WTC11 (cell line): ENCODE data around the gene SPAG5. TPM values are rescaled to one million over a fixed set of nuclear protein-coding genes. Genes with fewer than 3 reads are reported as not detected.

Experiments used
- ATAC-seq: fragments of 200-7000 bp; cut with Tn5 transposase; 2 replicates; pipeline ENCODE4 v1.10.0; 2021; ENCODE audit warnings: mild to moderate bottlenecking, moderate library complexity
- CTCF ChIA-PET: fragments of 300-600 bp; sonication (Branson Sonifier 250); formaldehyde crosslinking; loops from one replicate; lab custom pipeline; 2021; ENCODE audit warnings: antibody characterized with exemption; lab: Charles Lee
- POLR2A ChIA-PET: fragments of 350-600 bp; sonication (Branson Sonifier 250); formaldehyde crosslinking; loops from one replicate; lab custom pipeline; 2021; ENCODE audit warnings: antibody characterized with exemption; lab: Charles Lee
- DNase-seq: peaks from one replicate; pipeline ENCODE4 v3.0.0; 2021; ENCODE audit warnings: low spot score
- H3K27ac Mint-ChIP-seq: 2 replicates; pipeline ENCODE4 v1.8.0; 2021; ENCODE audit warnings: mixed read lengths
- H3K27me3 Mint-ChIP-seq: 2 replicates; pipeline ENCODE4 v1.8.0; 2021; ENCODE audit warnings: low read depth, mild to moderate bottlenecking, moderate library complexity, mixed read lengths
- H3K36me3 Mint-ChIP-seq: 2 replicates; pipeline ENCODE4 v1.8.0; 2021; ENCODE audit warnings: mixed read lengths
- H3K4me1 Mint-ChIP-seq: 2 replicates; pipeline ENCODE4 v1.8.0; 2022; ENCODE audit warnings: mixed read lengths
- H3K4me3 Mint-ChIP-seq: 2 replicates; pipeline ENCODE4 v1.8.0; 2021; ENCODE audit warnings: mild to moderate bottlenecking, moderate library complexity, mixed read lengths
- H3K9me3 Mint-ChIP-seq: 2 replicates; pipeline ENCODE4 v1.8.0; 2021; ENCODE audit warnings: mixed read lengths
- AFF4 ChIP-seq: sonication (generic); formaldehyde crosslinking; IDR thresholded peaks from 2 replicates; pipeline ENCODE4 v1.8.1; 2023; ENCODE audit warnings: mild to moderate bottlenecking, missing genetic modification reagents, borderline replicate concordance
- CREB1 ChIP-seq: sonication (generic); formaldehyde crosslinking; IDR thresholded peaks from 2 replicates; pipeline ENCODE4 v1.8.0; 2023; ENCODE audit warnings: mild to moderate bottlenecking, missing genetic modification reagents
- FOXP1 ChIP-seq: sonication (generic); formaldehyde crosslinking; IDR thresholded peaks from 2 replicates; pipeline ENCODE4 v1.8.0; 2022; ENCODE audit warnings: missing genetic modification reagents, mild to moderate bottlenecking, moderate library complexity, borderline replicate concordance
- KAT7 ChIP-seq: sonication (generic); formaldehyde crosslinking; IDR thresholded peaks from 2 replicates; pipeline ENCODE4 v1.8.1; 2023; ENCODE audit warnings: missing genetic modification reagents, mild to moderate bottlenecking, borderline replicate concordance
- NFYB ChIP-seq: sonication (generic); formaldehyde crosslinking; conservative IDR thresholded peaks from 2 replicates; pipeline ENCODE4 v1.8.0; 2022; ENCODE audit warnings: low read depth, missing genetic modification reagents
- RELA ChIP-seq: sonication (generic); formaldehyde crosslinking; IDR thresholded peaks from 2 replicates; pipeline ENCODE4 v1.8.1; 2022; ENCODE audit warnings: missing genetic modification reagents, mild to moderate bottlenecking, borderline replicate concordance
- SMAD3 ChIP-seq: sonication (generic); formaldehyde crosslinking; IDR thresholded peaks from 2 replicates; pipeline ENCODE4 v1.8.0; 2022; ENCODE audit warnings: missing genetic modification reagents, mild to moderate bottlenecking, borderline replicate concordance
- SOX15 ChIP-seq: fragments of 250-450 bp; sonication (Bioruptor Pico); IDR thresholded peaks from 2 replicates; pipeline ENCODE4 v1.9.0; 2021; ENCODE audit warnings: mild to moderate bottlenecking
- USF1 ChIP-seq: sonication (generic); formaldehyde crosslinking; IDR thresholded peaks from 2 replicates; pipeline ENCODE4 v1.8.0; 2022; ENCODE audit warnings: mild to moderate bottlenecking, missing genetic modification reagents
- ZNF263 ChIP-seq: sonication (generic); formaldehyde crosslinking; IDR thresholded peaks from 2 replicates; pipeline ENCODE4 v1.8.1; 2022; ENCODE audit warnings: low read depth, mild to moderate bottlenecking, moderate library complexity, missing genetic modification reagents
- total RNA-seq: library from RNA; stranded (reverse); gene quantifications from 3 replicates; pipeline ENCODE4 v1.2.3, GENCODE V29; 2021
- TF ChIP-seq, protein P1 (sequence below): sonication (generic); formaldehyde crosslinking; conservative IDR thresholded peaks from 2 replicates; pipeline ENCODE4 v1.8.1; 2023; ENCODE audit warnings: mild to moderate bottlenecking, low read depth, missing genetic modification reagents, moderate library complexity
- TF ChIP-seq, protein P2 (sequence below): sonication (generic); formaldehyde crosslinking; IDR thresholded peaks from 2 replicates; pipeline ENCODE4 v1.8.0; 2023; ENCODE audit warnings: missing genetic modification reagents

SPAG5 gene
- total RNA-seq, 1 experiment from 2014 or later, result 146 TPM

- TF ChIP-seq SOX15 (CRISPR knock-in tag), result no peak
- TF ChIP-seq, protein P1, sequence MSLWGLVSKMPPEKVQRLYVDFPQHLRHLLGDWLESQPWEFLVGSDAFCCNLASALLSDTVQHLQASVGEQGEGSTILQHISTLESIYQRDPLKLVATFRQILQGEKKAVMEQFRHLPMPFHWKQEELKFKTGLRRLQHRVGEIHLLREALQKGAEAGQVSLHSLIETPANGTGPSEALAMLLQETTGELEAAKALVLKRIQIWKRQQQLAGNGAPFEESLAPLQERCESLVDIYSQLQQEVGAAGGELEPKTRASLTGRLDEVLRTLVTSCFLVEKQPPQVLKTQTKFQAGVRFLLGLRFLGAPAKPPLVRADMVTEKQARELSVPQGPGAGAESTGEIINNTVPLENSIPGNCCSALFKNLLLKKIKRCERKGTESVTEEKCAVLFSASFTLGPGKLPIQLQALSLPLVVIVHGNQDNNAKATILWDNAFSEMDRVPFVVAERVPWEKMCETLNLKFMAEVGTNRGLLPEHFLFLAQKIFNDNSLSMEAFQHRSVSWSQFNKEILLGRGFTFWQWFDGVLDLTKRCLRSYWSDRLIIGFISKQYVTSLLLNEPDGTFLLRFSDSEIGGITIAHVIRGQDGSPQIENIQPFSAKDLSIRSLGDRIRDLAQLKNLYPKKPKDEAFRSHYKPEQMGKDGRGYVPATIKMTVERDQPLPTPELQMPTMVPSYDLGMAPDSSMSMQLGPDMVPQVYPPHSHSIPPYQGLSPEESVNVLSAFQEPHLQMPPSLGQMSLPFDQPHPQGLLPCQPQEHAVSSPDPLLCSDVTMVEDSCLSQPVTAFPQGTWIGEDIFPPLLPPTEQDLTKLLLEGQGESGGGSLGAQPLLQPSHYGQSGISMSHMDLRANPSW (CRISPR knock-in tag), result no peak
- no peak for TF ChIP-seq KAT7
- TF ChIP-seq FOXP1 (CRISPR knock-in tag), result no peak
- TF ChIP-seq AFF4 (CRISPR knock-in tag), result no peak
- no peak for TF ChIP-seq ZNF263 (CRISPR knock-in tag)
- TF ChIP-seq USF1 (CRISPR knock-in tag), result no peak
- CTCF ChIA-PET, result no interaction called here
- no peaks in the 10 kb centered on the region for H3K4me1 Mint-ChIP-seq
- no peaks in the 10 kb centered on the region for H3K27me3 Mint-ChIP-seq
- POLR2A ChIA-PET, result interaction anchor here (0.9 kb wide), 1 partner anchor 25 kb away, joined by 4 read pairs; the partner anchor contains the start of gene BLTP2
- no peak overlapping the region for H3K27ac Mint-ChIP-seq
- no peaks in the 10 kb centered on the region for H3K9me3 Mint-ChIP-seq
- DNase-seq, result no peak
- ATAC-seq, result no peak
- H3K36me3 Mint-ChIP-seq, result peaks cover 93% of the 10 kb centered on the region
- H3K4me3 Mint-ChIP-seq, result no peak overlapping the region
Observed at GRCh38 chr17:28620010-28620409, 21.2 kb upstream of the SPAG5 start.

DNA sequence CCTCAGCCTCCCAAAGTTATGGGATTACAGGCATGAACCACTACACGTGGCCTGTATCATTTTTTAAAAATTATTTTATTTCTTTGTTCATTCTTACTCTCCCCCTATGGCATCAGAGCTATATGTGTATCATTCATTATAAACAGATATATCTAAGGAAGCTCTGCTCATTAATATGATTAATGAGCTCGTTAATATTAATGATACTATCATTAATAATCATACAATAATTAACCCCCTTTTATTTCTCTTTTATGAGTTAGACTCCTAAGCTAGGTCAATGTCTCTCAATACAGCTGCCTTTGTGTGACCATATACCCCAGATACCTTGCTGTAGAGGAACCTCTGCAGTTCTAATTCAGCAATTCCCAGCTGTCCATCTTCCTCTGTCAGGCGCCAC lies 19.6 kb upstream of the SPAG5 start:
- CTCF ChIA-PET, result interaction anchor here (1.5 kb wide), 1 partner anchor 25 kb away, joined by 4 read pairs; no protein-coding TSS in a partner anchor
- DNase-seq, result no peak
- POLR2A ChIA-PET, result no interaction called here
- TF ChIP-seq CREB1 (CRISPR knock-in tag), result no peak
- TF ChIP-seq USF1 (CRISPR knock-in tag), result no peak
- TF ChIP-seq RELA (CRISPR knock-in tag), result no peak
- TF ChIP-seq, protein P2, sequence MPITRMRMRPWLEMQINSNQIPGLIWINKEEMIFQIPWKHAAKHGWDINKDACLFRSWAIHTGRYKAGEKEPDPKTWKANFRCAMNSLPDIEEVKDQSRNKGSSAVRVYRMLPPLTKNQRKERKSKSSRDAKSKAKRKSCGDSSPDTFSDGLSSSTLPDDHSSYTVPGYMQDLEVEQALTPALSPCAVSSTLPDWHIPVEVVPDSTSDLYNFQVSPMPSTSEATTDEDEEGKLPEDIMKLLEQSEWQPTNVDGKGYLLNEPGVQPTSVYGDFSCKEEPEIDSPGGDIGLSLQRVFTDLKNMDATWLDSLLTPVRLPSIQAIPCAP (CRISPR knock-in tag), result no peak
- no peak for TF ChIP-seq SMAD3 (CRISPR knock-in tag)
- TF ChIP-seq AFF4 (CRISPR knock-in tag), result no peak
- no peak for TF ChIP-seq NFYB (CRISPR knock-in tag)
- TF ChIP-seq, all 79 proteins: peak for 0
- H3K27ac Mint-ChIP-seq, result no peak overlapping the region
- H3K9me3 Mint-ChIP-seq, result no peaks in the 10 kb centered on the region
- H3K36me3 Mint-ChIP-seq, result peaks cover 86% of the 10 kb centered on the region
- no peaks in the 10 kb centered on the region for H3K27me3 Mint-ChIP-seq
- ATAC-seq, result no peak
- no peak overlapping the region for H3K4me3 Mint-ChIP-seq
- H3K4me1 Mint-ChIP-seq, result no peaks in the 10 kb centered on the region
